HL-60 (cell line): ENCODE results near the gene RNF130.
A peak's percentile ranks its signal among the peaks of the same experiment; 100 is the strongest.

Source experiments
- microRNA-seq: library from miRNA; unstranded; fragments of <30 nt; microRNA quantifications from one replicate; pipeline ENCODE4, GENCODE V29; 2018

The RNF130 gene

Small RNAs within 50 kb of the gene (microRNA-seq; reads per million reads assigned to microRNA genes)
- 229 reads per million, percentile 77 among the genes with 10 or more reads in this experiment for gene MIR340
